ENCODE results near the gene LPGAT1. TPM values are rescaled to one million over a fixed set of nuclear protein-coding genes. Genes with fewer than 3 reads are reported as not detected.

Gene LPGAT1
- total and polyA plus RNA-seq, 2 donors (not counting 3 experiments of a cell fraction or from before 2014, with no cell fraction given): 6.1 to 46.0 TPM

- H4K20me1 ChIP-seq (replicated peaks; ENCODE audit: control insufficient read depth, extremely low read depth, insufficient read depth, low read length): no peaks in the 10 kb centered on the region
- BruUV-seq (replicated peaks): no TSS peak
- no peak overlapping the region for H2AFZ ChIP-seq (ENCODE audit: low read depth, low read length)
- H3K27me3 ChIP-seq (ENCODE audit: control insufficient read depth in 2 of 2, insufficient read depth in 2 of 2, low read length in 2 of 2): peaks cover 0 to 2% of the 10 kb centered on the region in 2 experiments
- no peak for DNase-seq (ENCODE audit: low read depth, low spot score)
- ChIA-PET CTCF (interaction anchor here (1.1 kb wide), 1 partner anchor 177 kb away, joined by 3 read pairs; no protein-coding TSS in a partner anchor), POLR2A (no interaction called here)
- no peaks in the 10 kb centered on the region for H3K9me1 ChIP-seq (replicated peaks; ENCODE audit: control insufficient read depth, extremely low read depth, insufficient read depth, low read length)
- no peak overlapping the region for H3K4me3 ChIP-seq (replicated peaks in 1 of 3; ENCODE audit: insufficient read depth in 1 of 3, low read depth in 1 of 3, low read length in 3 of 3)
- H3K27ac ChIP-seq (ENCODE audit: insufficient read depth, low read depth, low read length): no peak overlapping the region
- no peaks in the 10 kb centered on the region for H3K79me2 ChIP-seq (ENCODE audit: control insufficient read depth, insufficient read depth, low read length)
- H3K4me1 ChIP-seq (ENCODE audit: control insufficient read depth, extremely low read depth, insufficient read depth, low read length): no peaks in the 10 kb centered on the region
- no peaks in the 10 kb centered on the region for H3K36me3 ChIP-seq (ENCODE audit: control insufficient read depth in 2 of 2, extremely low read depth in 1 of 2, insufficient read depth in 2 of 2, low read length in 2 of 2)
- intact Hi-C loops (cut with micrococcal nuclease) (no loop called here), dilution Hi-C loops (cut with MboI; ENCODE audit: extremely low pct_ligation_motif_present, low sequenced_read_pairs) (no loop called here)
- TF ChIP-seq CTCF (IDR thresholded peaks at IDR 0.05; ENCODE audit: extremely low read depth in 1 of 2, insufficient read depth in 1 of 2, low read depth in 1 of 2, low read length in 2 of 2): no peak
- no peak for TF ChIP-seq POLR2AphosphoS5 (IDR thresholded peaks at IDR 0.05; ENCODE audit: insufficient read depth, low read depth, low read length)
- no peak for TF ChIP-seq POLR2A (IDR thresholded peaks at IDR 0.05; ENCODE audit: low read depth, low read length)
- no peak for TF ChIP-seq MYC (IDR thresholded peaks at IDR 0.05; ENCODE audit: low read depth, low read length)
- no peak for TF ChIP-seq JUN (IDR thresholded peaks at IDR 0.05; ENCODE audit: borderline replicate concordance, insufficient read depth, insufficient read length, low read depth)
- no peak for TF ChIP-seq FOS (IDR thresholded peaks at IDR 0.05; ENCODE audit: borderline replicate concordance, insufficient read depth, low read length)
- TF ChIP-seq GATA2 (IDR thresholded peaks at IDR 0.05; ENCODE audit: insufficient read depth, insufficient read length, low read depth, low read length): no peak
- no peak for TF ChIP-seq EZH2 (IDR thresholded peaks at IDR 0.05; ENCODE audit: borderline replicate concordance, low read depth, low read length, severe bottlenecking)
- no peak for TF ChIP-seq MAX (IDR thresholded peaks at IDR 0.05; ENCODE audit: insufficient read depth, insufficient read length)
- H3K9me3 ChIP-seq (replicated peaks; ENCODE audit: control insufficient read depth, insufficient read depth, low read length): no peaks in the 10 kb centered on the region
- FAIRE-seq: no peak
- no peak overlapping the region for H3K4me2 ChIP-seq (ENCODE audit: insufficient read depth, low read length)
- no peak overlapping the region for H3K9ac ChIP-seq (replicated peaks; ENCODE audit: extremely low read depth, insufficient read depth, low read length)
Measured at GRCh38 chr1:211875541-211875940, 45.0 kb upstream of the LPGAT1 start.
